ENCODE data around the gene RASGRP4. TPM values are rescaled to one million over a fixed set of nuclear protein-coding genes. Genes with fewer than 3 reads are reported as not detected.

The RASGRP4 gene
- total RNA-seq, 4 donors from 2014 or later = under 0.01 to 2.0 (median 1.5) TPM; not detected in 1

- Histone ChIP-seq H3K36me3 (no peaks in the 10 kb centered on the region), H3K9me3 (no peaks in the 10 kb centered on the region), H3K4me1 (peaks cover 0 to 19% of the 10 kb centered on the region in 2 donors), H3K27me3 (no peaks in the 10 kb centered on the region), H3K4me3 (no peak overlapping the region), H3K27ac (no peak overlapping the region)
- intact Hi-C loops (cut with DNase I; ENCODE audit: low total_unique reads) = no loop called here
- TF ChIP-seq POLR2A (IDR thresholded peaks at IDR 0.05) = no peak
- TF ChIP-seq, protein P1, sequence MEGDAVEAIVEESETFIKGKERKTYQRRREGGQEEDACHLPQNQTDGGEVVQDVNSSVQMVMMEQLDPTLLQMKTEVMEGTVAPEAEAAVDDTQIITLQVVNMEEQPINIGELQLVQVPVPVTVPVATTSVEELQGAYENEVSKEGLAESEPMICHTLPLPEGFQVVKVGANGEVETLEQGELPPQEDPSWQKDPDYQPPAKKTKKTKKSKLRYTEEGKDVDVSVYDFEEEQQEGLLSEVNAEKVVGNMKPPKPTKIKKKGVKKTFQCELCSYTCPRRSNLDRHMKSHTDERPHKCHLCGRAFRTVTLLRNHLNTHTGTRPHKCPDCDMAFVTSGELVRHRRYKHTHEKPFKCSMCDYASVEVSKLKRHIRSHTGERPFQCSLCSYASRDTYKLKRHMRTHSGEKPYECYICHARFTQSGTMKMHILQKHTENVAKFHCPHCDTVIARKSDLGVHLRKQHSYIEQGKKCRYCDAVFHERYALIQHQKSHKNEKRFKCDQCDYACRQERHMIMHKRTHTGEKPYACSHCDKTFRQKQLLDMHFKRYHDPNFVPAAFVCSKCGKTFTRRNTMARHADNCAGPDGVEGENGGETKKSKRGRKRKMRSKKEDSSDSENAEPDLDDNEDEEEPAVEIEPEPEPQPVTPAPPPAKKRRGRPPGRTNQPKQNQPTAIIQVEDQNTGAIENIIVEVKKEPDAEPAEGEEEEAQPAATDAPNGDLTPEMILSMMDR (IDR thresholded peaks at IDR 0.05) = no peak
- no peak for DNase-seq
These were observed 35.8 kb downstream of the RASGRP4 start for GRCh38 chr19:38389957-38390924.

- Histone ChIP-seq H3K9me3 (no peaks in the 10 kb centered on the region), H3K4me1 (peaks cover 0 to 19% of the 10 kb centered on the region in 2 donors), H3K36me3 (no peaks in the 10 kb centered on the region), H3K27ac (peak overlapping the region; percentile 41 to 42), H3K27me3 (no peaks in the 10 kb centered on the region), H3K4me3 (peak overlapping the region; percentile 39 to 46)
- TF ChIP-seq, protein P1 (IDR thresholded peaks at IDR 0.05) = no peak
- TF ChIP-seq POLR2A (IDR thresholded peaks at IDR 0.05) = no peak
- intact Hi-C loops (cut with DNase I; ENCODE audit: low total_unique reads) = no loop called here
- DNase-seq = peak in 1 of 2 donors; percentile 21
These were observed 36.7 kb downstream of the RASGRP4 start for GRCh38 chr19:38389101-38389925.

DNA sequence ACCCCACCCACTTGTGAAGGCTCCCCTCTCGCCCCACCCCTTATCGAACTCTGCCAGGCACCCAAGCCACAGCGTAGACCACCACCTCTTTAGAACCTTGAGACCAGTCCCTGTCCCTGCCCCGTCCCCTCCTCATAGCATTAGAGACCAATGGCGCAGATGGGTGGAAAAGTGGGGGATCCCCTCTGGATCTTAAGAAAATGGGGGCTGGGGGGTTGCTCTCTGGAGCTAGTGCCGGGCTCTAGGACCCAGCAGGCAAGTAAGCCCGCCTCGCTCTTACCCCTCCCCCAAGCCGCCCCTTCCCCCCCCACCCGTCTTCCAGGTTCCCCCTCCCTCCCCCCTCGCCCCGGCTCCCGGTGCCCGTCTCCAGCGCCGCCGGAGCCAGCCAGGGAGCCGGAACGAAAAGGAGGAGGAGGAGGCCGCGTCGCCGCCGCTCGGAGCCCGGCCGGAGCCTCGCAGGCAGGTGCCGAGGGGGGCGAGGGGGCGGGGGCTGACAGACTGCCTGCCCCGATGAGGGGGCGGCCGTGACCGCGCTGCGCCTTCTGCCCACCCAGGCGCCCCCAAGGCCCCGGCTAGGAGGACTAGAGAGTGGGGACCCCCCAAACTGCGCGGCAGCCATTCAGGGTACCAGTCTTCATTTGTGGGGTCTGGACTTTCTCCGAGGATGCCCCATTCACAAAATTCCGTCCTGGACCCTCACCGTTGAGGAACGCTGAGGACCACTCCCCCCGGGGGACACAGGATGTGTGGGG is 37.5 kb downstream of the RASGRP4 start, which contains the start of gene SPRED3:
Gene SPRED3 (plus strand): TSS at position 349 of the 752 bp plus-strand sequence. CDS start 1,606 bp downstream, outside the sequence.
- no peaks in the 10 kb centered on the region for H3K9me3 ChIP-seq
- H3K4me1 ChIP-seq = peaks cover 0 to 19% of the 10 kb centered on the region in 2 donors
- no peaks in the 10 kb centered on the region for H3K36me3 ChIP-seq
- H3K27ac ChIP-seq = peak within 1 kb of the TSS; percentile 42 to 51
- DNase-seq = peak in 1 of 2 donors; percentile 35
- H3K27me3 ChIP-seq = no peaks in the 10 kb centered on the region
- TF ChIP-seq, protein P1 (IDR thresholded peaks at IDR 0.05) = no peak
- TF ChIP-seq POLR2A (IDR thresholded peaks at IDR 0.05) = no peak
- intact Hi-C loops (cut with DNase I; ENCODE audit: low total_unique reads) = no loop called here
- peak within 1 kb of the TSS; percentile 39 to 46 for H3K4me3 ChIP-seq

DNA sequence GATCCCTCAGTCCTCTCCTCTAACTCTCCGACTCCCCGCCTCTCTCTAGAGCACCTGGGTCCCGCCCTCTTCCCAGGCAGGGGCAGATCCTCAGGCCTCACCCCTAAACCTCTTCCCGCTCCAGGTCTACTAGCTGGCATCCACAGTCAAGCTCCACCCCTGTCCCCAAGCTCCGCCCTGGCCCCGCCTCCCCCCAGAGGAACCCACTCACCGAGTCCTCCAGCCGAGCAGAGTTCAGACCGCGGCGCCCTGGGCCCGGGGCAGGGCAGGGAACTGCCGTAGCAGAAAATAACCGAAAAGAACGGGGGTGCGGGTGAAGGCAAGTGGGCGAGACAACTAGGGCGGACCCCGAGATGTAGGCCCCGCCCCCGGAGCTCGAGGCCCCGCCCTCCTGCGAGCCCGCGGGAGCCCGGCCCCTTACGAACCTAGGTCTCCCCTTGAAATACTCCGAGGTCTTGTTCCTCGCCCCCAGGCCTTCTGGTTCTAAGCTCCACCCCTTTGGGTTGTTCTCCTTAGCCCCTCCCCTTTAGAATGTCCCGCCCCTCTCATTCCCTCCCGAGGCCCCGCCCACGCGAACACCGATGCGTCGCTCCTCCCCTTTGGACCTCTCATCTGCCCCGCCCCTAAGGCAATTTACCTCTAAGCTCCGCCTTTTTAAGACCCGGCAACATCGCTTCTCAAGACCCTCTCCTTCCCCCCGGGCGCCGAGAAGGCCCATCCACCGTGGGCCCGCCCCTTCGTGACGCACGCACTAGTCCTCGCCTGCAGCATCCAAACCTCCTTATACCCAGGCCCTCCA is 38.3 kb downstream of the RASGRP4 start, which contains the start of gene GGN:
Gene GGN (minus strand): TSS at position 485 of the 799 bp plus-strand sequence. CDS start 773 bp downstream, outside the sequence.
- TF ChIP-seq, protein P1 (IDR thresholded peaks at IDR 0.05) = no peak
- TF ChIP-seq POLR2A (IDR thresholded peaks at IDR 0.05) = no peak
- Histone ChIP-seq H3K9me3 (no peaks in the 10 kb centered on the region), H3K4me1 (peaks cover 0 to 19% of the 10 kb centered on the region in 2 donors), H3K4me3 (peak within 1 kb of the TSS; percentile 39 to 46), H3K27ac (peak within 1 kb of the TSS; percentile 42 to 51), H3K36me3 (no peaks in the 10 kb centered on the region), H3K27me3 (no peaks in the 10 kb centered on the region)
- intact Hi-C loops (cut with DNase I; ENCODE audit: low total_unique reads) = no loop called here
- peak; percentile 72 to 84 for DNase-seq
